BE2C (cell line): ENCODE data around the gene TSEN2.
A peak's percentile ranks its signal among the peaks of the same experiment; 100 is the strongest.

Experiments used
- DNase-seq: peaks from one replicate; pipeline ENCODE4 v3.0.0-alpha.2; 2020
- H3K27me3 ChIP-seq: fragments of 250-450 bp; sonication (Bioruptor Pico); 2 replicates; pipeline ENCODE4 v1.5.1; 2020; ENCODE audit warnings: mild to moderate bottlenecking
- H3K36me3 ChIP-seq: fragments of 250-450 bp; sonication (Bioruptor Pico); 2 replicates; pipeline ENCODE4 v1.5.1; 2020; ENCODE audit warnings: mild to moderate bottlenecking
- H3K4me1 ChIP-seq: fragments of 250-450 bp; sonication (Bioruptor Pico); 2 replicates; pipeline ENCODE4 v1.5.1; 2020
- H3K4me3 ChIP-seq: 2 replicates; pipeline ENCODE4 v1.5.1; 2011; ENCODE audit warnings: low read depth, low read length
- H3K9me3 ChIP-seq: fragments of 250-450 bp; sonication (Bioruptor Pico); 2 replicates; pipeline ENCODE4 v1.5.1; 2020
- CTCF ChIP-seq: IDR thresholded peaks from 2 replicates; pipeline ENCODE4 v1.5.1; 2012; ENCODE audit warnings: mild to moderate bottlenecking, low read depth, low read length

TSEN2 gene

DNA sequence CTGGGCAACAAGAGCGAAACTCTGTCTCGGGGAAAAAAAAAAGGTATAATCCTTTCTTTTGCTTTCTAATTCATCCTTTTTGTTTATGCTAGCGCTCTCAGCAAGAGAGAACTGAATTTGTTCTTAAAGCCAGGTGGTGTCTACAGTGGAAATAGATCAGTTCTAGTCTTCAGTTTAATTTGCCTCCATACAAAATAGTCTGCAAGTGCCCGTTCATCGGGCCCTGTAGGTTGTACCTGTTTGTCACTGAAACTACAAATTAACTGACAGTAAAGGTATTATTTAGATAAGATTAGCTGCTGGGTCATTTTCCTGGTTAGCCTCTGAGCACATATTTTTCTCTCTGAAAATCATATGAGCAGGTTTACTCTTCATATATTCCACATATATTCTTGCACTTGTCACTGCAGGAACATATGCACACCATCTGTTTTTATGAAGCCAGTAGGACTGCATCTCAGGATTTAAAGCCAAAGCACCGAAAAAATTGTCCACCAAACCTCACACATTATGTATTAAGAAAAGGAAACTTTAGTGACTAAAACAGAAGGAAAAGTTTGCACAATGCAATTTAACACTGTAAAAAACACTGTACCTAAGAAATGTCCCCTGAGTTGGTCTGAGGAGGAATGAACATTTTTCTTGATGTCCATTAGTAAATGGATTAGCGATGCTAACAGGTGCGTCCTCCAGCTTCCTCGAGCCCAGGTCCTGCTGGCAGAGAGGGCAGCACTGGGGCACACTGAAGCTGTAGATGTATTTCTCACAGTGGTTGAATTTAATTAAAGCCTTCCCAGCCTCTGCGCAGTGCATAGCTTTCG lies 60.6 kb downstream of the TSEN2 start:
- TF ChIP-seq CTCF = no peak
- no peak overlapping the region for H3K4me3 ChIP-seq
- H3K27me3 ChIP-seq = no peaks in the 10 kb centered on the region
- no peak for DNase-seq
- H3K36me3 ChIP-seq = no peaks in the 10 kb centered on the region
- H3K4me1 ChIP-seq = no peaks in the 10 kb centered on the region
- H3K9me3 ChIP-seq = no peaks in the 10 kb centered on the region

DNA sequence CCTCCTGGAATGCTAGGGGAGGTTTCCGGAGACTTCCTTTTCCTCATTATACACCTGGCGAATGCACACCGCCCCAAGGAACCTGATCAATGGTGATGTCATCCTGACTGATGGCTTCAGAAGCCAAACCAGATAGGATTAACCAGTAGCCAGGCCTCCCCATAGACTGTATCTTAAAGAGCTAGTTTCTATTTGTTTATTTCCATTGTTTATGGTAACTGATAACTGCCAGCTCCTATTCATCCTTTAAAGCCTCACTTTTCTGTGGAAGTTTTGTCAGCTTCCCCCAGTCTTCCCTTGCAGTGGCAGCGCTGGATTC lies 61.2 kb downstream of the TSEN2 start, which contains the start of gene MKRN2OS:
MKRN2OS (minus strand) TSS at position 27 of the 319 bp plus-strand sequence. CDS start 35 bp downstream, outside the sequence.
- no peaks in the 10 kb centered on the region for H3K9me3 ChIP-seq
- no peaks in the 10 kb centered on the region for H3K27me3 ChIP-seq
- H3K36me3 ChIP-seq = no peaks in the 10 kb centered on the region
- no peak within 1 kb of the TSS for H3K4me3 ChIP-seq
- no peak for TF ChIP-seq CTCF
- no peak for DNase-seq
- no peaks in the 10 kb centered on the region for H3K4me1 ChIP-seq

- no peak for DNase-seq
- Histone ChIP-seq H3K9me3 (no peaks in the 10 kb centered on the region), H3K36me3 (no peaks in the 10 kb centered on the region), H3K4me1 (no peaks in the 10 kb centered on the region), H3K4me3 (no peak overlapping the region), H3K27me3 (no peaks in the 10 kb centered on the region)
- no peak for TF ChIP-seq CTCF
Measured at GRCh38 chr3:12549971-12550760, 65.9 kb downstream of the TSEN2 start.

DNA sequence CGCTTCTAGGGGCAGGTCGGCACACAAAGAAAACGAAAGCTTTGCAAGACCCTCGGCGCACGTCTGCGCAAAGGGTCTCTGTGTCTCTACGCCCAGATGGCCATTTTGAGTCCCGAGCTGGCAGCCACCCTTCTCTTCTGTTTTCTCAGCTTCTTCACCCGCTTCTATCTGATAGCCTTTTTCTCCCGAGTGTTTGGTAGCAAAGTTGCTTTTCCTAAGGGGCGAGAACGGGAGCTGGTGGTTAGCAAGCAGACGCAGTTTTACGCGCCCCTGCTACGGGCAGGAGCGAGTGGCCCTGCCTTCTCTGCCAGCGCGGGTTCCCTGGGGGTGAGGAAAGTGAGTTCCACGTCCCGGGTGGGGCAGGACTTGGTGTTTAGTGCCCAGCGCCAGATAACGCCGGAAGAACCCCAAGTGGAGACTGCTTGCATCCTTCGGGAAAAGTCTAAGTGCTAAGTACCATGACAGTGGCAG lies 69.7 kb downstream of the TSEN2 start:
- peak; percentile 38 for DNase-seq
- Histone ChIP-seq H3K4me1 (no peaks in the 10 kb centered on the region), H3K36me3 (no peaks in the 10 kb centered on the region), H3K27me3 (no peaks in the 10 kb centered on the region), H3K4me3 (peak overlapping the region; percentile 63), H3K9me3 (no peaks in the 10 kb centered on the region)
- TF ChIP-seq CTCF = no peak

DNA sequence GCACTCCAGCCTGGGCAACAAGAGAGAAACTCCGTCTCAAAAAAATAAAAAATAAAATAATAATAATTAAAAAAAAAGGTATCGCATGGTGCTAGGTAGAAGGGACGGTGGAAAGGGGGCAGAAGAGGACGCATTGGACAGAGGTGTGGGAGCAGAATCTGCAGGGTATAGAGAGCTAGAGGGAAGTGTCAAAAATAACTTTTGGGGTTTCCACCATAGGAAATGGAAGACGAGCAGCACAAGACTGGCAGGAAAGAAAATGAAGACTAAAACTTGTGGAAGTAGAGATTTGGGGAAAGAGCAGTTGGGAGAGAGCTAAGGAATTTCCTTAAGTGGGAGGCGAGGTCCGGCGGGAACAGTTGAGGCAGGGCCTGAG lies 72.0 kb downstream of the TSEN2 start:
- TF ChIP-seq CTCF = no peak
- Histone ChIP-seq H3K4me1 (no peaks in the 10 kb centered on the region), H3K36me3 (no peaks in the 10 kb centered on the region), H3K9me3 (no peaks in the 10 kb centered on the region), H3K4me3 (peak overlapping the region; percentile 68), H3K27me3 (no peaks in the 10 kb centered on the region)
- DNase-seq = no peak
